GM23338 (cell line): ENCODE results near the gene HIP1. TPM values are rescaled to one million over a fixed set of nuclear protein-coding genes. Genes with fewer than 3 reads are reported as not detected.

Source experiments
- ATAC-seq: fragments of 200-7000 bp; cut with Tn5 transposase; 3 replicates; pipeline ENCODE4 v1.9.1; 2020
- DNase-seq: peaks from one replicate; pipeline ENCODE4 v3.0.0-alpha.2; 2015; ENCODE audit warnings: low spot score
- H2AFZ ChIP-seq: fragments of 200-600 bp; sonication (generic); 2 replicates; pipeline ENCODE4 v1.8.0; 2016; ENCODE audit warnings: antibody characterized with exemption, mild to moderate bottlenecking, moderate library complexity
- H3F3A ChIP-seq: fragments of 200-600 bp; sonication (generic); replicated peaks from 2 replicates; pipeline ENCODE4 v1.8.0; 2017; ENCODE audit warnings: antibody characterized with exemption, mixed run types, low read depth
- H3K27ac ChIP-seq: fragments of 200-600 bp; sonication (generic); 2 replicates; pipeline ENCODE4 v1.6.1; 2016; ENCODE audit warnings: low read depth
- H3K27me3 ChIP-seq: fragments of 200-600 bp; sonication (generic); 2 replicates; pipeline ENCODE4 v1.8.0; 2016; ENCODE audit warnings: mild to moderate bottlenecking, mixed run types, moderate library complexity; ENCODE audit not compliant: insufficient read depth
- H3K36me3 ChIP-seq: fragments of 200-600 bp; sonication (generic); 2 replicates; pipeline ENCODE4 v1.8.0; 2016; ENCODE audit warnings: mild to moderate bottlenecking; ENCODE audit not compliant: insufficient read depth
- H3K4me1 ChIP-seq: fragments of 200-600 bp; sonication (generic); 2 replicates; pipeline ENCODE4 v1.8.0; 2016; ENCODE audit warnings: mild to moderate bottlenecking, moderate library complexity; ENCODE audit not compliant: insufficient read depth
- H3K4me2 ChIP-seq: fragments of 200-600 bp; sonication (generic); 2 replicates; pipeline ENCODE4 v1.7.1; 2017; ENCODE audit warnings: mixed run types
- H3K4me3 ChIP-seq: fragments of 200-600 bp; sonication (generic); 2 replicates; pipeline ENCODE4 v1.6.1; 2016; ENCODE audit warnings: mixed run types
- H3K79me2 ChIP-seq: fragments of 200-600 bp; sonication (generic); replicated peaks from 2 replicates; pipeline ENCODE4 v1.8.0; 2017; ENCODE audit warnings: mild to moderate bottlenecking; ENCODE audit not compliant: insufficient read depth
- H3K9me2 ChIP-seq: fragments of 200-600 bp; sonication (generic); 2 replicates; pipeline ENCODE4 v1.8.0; 2017; ENCODE audit not compliant: insufficient read depth
- H4K20me1 ChIP-seq: fragments of 200-600 bp; sonication (generic); replicated peaks from 2 replicates; pipeline ENCODE4 v1.8.0; 2017; ENCODE audit warnings: mild to moderate bottlenecking; ENCODE audit not compliant: insufficient read depth
- H3K27ac Mint-ChIP-seq: 2 replicates; pipeline ENCODE4 v1.8.0; 2020; ENCODE audit warnings: inconsistent platforms, mild to moderate bottlenecking, moderate library complexity, mixed read lengths
- H3K27me3 Mint-ChIP-seq: 3 replicates; pipeline ENCODE4 v1.8.0; 2022; ENCODE audit warnings: low read depth, mild to moderate bottlenecking, moderate library complexity, mixed read lengths, inconsistent platforms; ENCODE audit not compliant: insufficient read depth, poor library complexity
- H3K36me3 Mint-ChIP-seq: 3 replicates; pipeline ENCODE4 v1.8.0; 2021; ENCODE audit warnings: low read depth, mild to moderate bottlenecking, inconsistent platforms, moderate library complexity, mixed read lengths
- H3K4me1 Mint-ChIP-seq: 3 replicates; pipeline ENCODE4 v1.8.0; 2020; ENCODE audit warnings: mild to moderate bottlenecking, inconsistent platforms, mixed read lengths
- H3K4me3 Mint-ChIP-seq: 3 replicates; pipeline ENCODE4 v1.8.0; 2021; ENCODE audit warnings: moderate library complexity, mild to moderate bottlenecking, inconsistent platforms, mixed read lengths
- H3K9me3 Mint-ChIP-seq: 3 replicates; pipeline ENCODE4 v1.8.0; 2020; ENCODE audit warnings: moderate library complexity, mild to moderate bottlenecking, inconsistent platforms, mixed read lengths
- CREB1 ChIP-seq: fragments of 250-450 bp; sonication (Bioruptor Pico); IDR thresholded peaks from 2 replicates; pipeline ENCODE4 v1.5.0; 2020; ENCODE audit warnings: low read depth, mild to moderate bottlenecking, moderate library complexity
- CTCF ChIP-seq, 2 experiments: fragments of 200-600 bp in 1 of 2; sonication (generic) in 1 of 2; conservative IDR thresholded peaks; 2 replicates each; pipeline versions ENCODE4 v1.5.1 to v1.6.1; 2016 to 2017; ENCODE audit warnings: antibody characterized with exemption in 2 of 2, low read depth in 2 of 2, mild to moderate bottlenecking in 2 of 2, moderate library complexity in 1 of 2
- EZH2 ChIP-seq: fragments of 200-600 bp; sonication (generic); IDR thresholded peaks from one replicate; pipeline ENCODE4 v1.8.0; 2017; ENCODE audit warnings: antibody characterized with exemption, mild to moderate bottlenecking, low read depth; ENCODE audit not compliant: unreplicated experiment
- EZH2phosphoT487 ChIP-seq: fragments of 200-600 bp; sonication (generic); IDR thresholded peaks from one replicate; pipeline ENCODE4 v1.8.1; 2018; ENCODE audit warnings: antibody characterized with exemption; ENCODE audit not compliant: unreplicated experiment
- JUNB ChIP-seq: IDR thresholded peaks from one replicate; pipeline ENCODE4 v1.6.1; 2016; ENCODE audit warnings: antibody characterized with exemption; ENCODE audit not compliant: unreplicated experiment
- NANOG ChIP-seq: IDR thresholded peaks from 2 replicates; pipeline ENCODE4 v1.6.1; 2016; ENCODE audit warnings: antibody characterized with exemption, borderline replicate concordance
- POLR2AphosphoS5 ChIP-seq: IDR thresholded peaks from 2 replicates; pipeline ENCODE4 v1.6.1; 2016; ENCODE audit warnings: antibody characterized with exemption, low read depth
- STAT1 ChIP-seq: IDR thresholded peaks from one replicate; pipeline ENCODE4 v1.6.1; 2016; ENCODE audit warnings: antibody characterized with exemption; ENCODE audit not compliant: unreplicated experiment
- ZNF114 ChIP-seq: fragments of 250-450 bp; sonication (Bioruptor Pico); IDR thresholded peaks from 2 replicates; pipeline ENCODE4 v1.5.0; 2020; ENCODE audit warnings: mild to moderate bottlenecking, moderate library complexity
- ZNF331 ChIP-seq: fragments of 250-450 bp; sonication (Bioruptor Pico); IDR thresholded peaks from 2 replicates; pipeline ENCODE4 v1.5.0; 2020; ENCODE audit warnings: low read depth, mild to moderate bottlenecking, moderate library complexity
- ZNF462 ChIP-seq: fragments of 250-450 bp; sonication (Bioruptor Pico); IDR thresholded peaks from 2 replicates; pipeline ENCODE4 v1.5.0; 2020; ENCODE audit warnings: mild to moderate bottlenecking, moderate library complexity
- polyA plus RNA-seq: library from polyadenylated mRNA; unstranded; fragments of >200 nt; fragmentation: Nextera tagmentation; extraction: Ambion mirVana; gene quantifications from 2 replicates; pipeline ENCODE4 v1.2.1, GENCODE V29; 2016
- total RNA-seq: library from RNA; depleted of rRNA; stranded (reverse); fragments of >200 nt; shearing (Covaris generic); gene quantifications from 2 replicates; pipeline ENCODE4 v1.2.3, GENCODE V29; 2014
- TF ChIP-seq, protein P1 (sequence below): IDR thresholded peaks from 2 replicates; pipeline ENCODE4 v1.6.1; 2016; ENCODE audit warnings: antibody characterized with exemption
- TF ChIP-seq, protein P2 (sequence below): IDR thresholded peaks from one replicate; pipeline ENCODE4 v1.6.1; 2018; ENCODE audit warnings: antibody characterized with exemption; ENCODE audit not compliant: unreplicated experiment

Gene HIP1
- total and polyA plus RNA-seq, 2 experiments from 2014 or later: 24.9 to 80.8 TPM

DNA sequence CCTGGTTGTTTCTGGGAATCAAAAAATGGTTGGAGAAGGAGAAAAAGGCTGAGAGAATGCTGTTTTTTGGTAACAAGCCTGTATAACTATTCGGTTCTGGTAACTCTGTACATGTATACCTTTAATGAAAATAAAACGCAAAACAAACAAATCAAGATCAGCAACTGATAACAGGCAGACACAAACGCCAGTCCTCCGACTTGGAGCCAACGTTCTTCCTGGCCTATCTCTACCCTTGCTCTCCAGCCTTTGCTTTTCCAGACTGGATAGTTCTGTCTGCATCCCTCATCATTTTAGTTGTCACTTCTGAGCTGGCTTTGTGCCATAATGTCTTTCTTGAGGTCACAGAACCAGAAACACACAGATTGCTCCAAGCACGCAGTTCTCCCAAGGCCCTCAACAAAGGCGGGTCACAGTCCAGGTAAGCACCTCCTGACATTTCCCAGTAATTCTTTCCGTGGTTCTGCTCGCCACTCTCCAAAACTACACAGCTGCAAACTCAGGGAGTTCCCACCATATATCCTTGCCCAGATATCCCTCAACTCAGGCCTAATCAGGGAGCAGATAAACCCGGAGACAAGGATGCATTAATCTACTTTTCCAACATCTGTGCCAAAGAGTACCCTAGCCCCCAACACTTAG, 20.2 kb downstream of the HIP1 start:
- Mint-ChIP-seq H3K27ac (no peak overlapping the region), H3K4me3 (no peak overlapping the region), H3K36me3 (peaks cover 2% of the 10 kb centered on the region; the same call in 1 of the 3 replicates), H3K4me1 (no peaks in the 10 kb centered on the region), H3K27me3 (peaks cover 2% of the 10 kb centered on the region), H3K9me3 (no peaks in the 10 kb centered on the region)
- Histone ChIP-seq H3K4me1 (no peaks in the 10 kb centered on the region), H3K4me3 (no peak overlapping the region), H3K27ac (no peak overlapping the region; the same call in 1 of the 2 replicates), H2AFZ (no peak overlapping the region), H3K36me3 (no peaks in the 10 kb centered on the region), H3K79me2 (no peaks in the 10 kb centered on the region), H3K4me2 (no peak overlapping the region), H4K20me1 (no peaks in the 10 kb centered on the region; the same call in 1 of the 2 replicates), H3F3A (no peaks in the 10 kb centered on the region), H3K27me3 (no peaks in the 10 kb centered on the region), H3K9me2 (no peaks in the 10 kb centered on the region)
- ATAC-seq (no peak), DNase-seq (no peak)
- TF ChIP-seq POLR2AphosphoS5 (no peak), JUNB (no peak), CTCF (conservative IDR thresholded peaks at IDR 0.05; ENCODE audit: low read depth in 2 of 2) (no peak), ZNF462 (CRISPR knock-in tag) (no peak), EZH2 (no peak), CREB1 (CRISPR knock-in tag) (no peak), NANOG (no peak), STAT1 (no peak), EZH2phosphoT487 (no peak), ZNF331 (CRISPR knock-in tag) (no peak), ZNF114 (no peak)
- TF ChIP-seq, protein P1, sequence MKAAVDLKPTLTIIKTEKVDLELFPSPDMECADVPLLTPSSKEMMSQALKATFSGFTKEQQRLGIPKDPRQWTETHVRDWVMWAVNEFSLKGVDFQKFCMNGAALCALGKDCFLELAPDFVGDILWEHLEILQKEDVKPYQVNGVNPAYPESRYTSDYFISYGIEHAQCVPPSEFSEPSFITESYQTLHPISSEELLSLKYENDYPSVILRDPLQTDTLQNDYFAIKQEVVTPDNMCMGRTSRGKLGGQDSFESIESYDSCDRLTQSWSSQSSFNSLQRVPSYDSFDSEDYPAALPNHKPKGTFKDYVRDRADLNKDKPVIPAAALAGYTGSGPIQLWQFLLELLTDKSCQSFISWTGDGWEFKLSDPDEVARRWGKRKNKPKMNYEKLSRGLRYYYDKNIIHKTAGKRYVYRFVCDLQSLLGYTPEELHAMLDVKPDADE: no peak
- TF ChIP-seq, protein P2, sequence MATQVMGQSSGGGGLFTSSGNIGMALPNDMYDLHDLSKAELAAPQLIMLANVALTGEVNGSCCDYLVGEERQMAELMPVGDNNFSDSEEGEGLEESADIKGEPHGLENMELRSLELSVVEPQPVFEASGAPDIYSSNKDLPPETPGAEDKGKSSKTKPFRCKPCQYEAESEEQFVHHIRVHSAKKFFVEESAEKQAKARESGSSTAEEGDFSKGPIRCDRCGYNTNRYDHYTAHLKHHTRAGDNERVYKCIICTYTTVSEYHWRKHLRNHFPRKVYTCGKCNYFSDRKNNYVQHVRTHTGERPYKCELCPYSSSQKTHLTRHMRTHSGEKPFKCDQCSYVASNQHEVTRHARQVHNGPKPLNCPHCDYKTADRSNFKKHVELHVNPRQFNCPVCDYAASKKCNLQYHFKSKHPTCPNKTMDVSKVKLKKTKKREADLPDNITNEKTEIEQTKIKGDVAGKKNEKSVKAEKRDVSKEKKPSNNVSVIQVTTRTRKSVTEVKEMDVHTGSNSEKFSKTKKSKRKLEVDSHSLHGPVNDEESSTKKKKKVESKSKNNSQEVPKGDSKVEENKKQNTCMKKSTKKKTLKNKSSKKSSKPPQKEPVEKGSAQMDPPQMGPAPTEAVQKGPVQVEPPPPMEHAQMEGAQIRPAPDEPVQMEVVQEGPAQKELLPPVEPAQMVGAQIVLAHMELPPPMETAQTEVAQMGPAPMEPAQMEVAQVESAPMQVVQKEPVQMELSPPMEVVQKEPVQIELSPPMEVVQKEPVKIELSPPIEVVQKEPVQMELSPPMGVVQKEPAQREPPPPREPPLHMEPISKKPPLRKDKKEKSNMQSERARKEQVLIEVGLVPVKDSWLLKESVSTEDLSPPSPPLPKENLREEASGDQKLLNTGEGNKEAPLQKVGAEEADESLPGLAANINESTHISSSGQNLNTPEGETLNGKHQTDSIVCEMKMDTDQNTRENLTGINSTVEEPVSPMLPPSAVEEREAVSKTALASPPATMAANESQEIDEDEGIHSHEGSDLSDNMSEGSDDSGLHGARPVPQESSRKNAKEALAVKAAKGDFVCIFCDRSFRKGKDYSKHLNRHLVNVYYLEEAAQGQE: no peak
